B cell (primary cell): Measurements from ENCODE around the gene TXNL1.

Source experiments
- CTCF ChIP-seq: fragments of 200-600 bp; IDR thresholded peaks from one replicate; pipeline ENCODE4 v1.8.0; 2022; ENCODE audit warnings: antibody characterized with exemption, mild to moderate bottlenecking
- EZH2 ChIP-seq: IDR thresholded peaks from 2 replicates; pipeline ENCODE4 v1.6.1; 2012; ENCODE audit warnings: borderline replicate concordance, low read depth, mild to moderate bottlenecking, moderate library complexity, low read length; ENCODE audit not compliant: insufficient read depth, poor library complexity, severe bottlenecking

- TF ChIP-seq CTCF: no peak
- no peak for TF ChIP-seq EZH2
These were observed 69.0 kb downstream of the TXNL1 start for GRCh38 chr18:56569416-56569815.
